SJCRH30 (cell line): Measurements from ENCODE around the gene STEAP3. TPM values are rescaled to one million over a fixed set of nuclear protein-coding genes. Genes with fewer than 3 reads are reported as not detected.
"Not testable (repeated sequence)": the region's sequence is repeated elsewhere in the genome, so short reads cannot be mapped to it uniquely, and the experiment has no call there.

ENCODE experiments used
- DNase-seq, 2 experiments: peaks; one replicate each; pipeline ENCODE4 v3.0.0-alpha.2; 2015 to 2020
- H3K27ac ChIP-seq: fragments of 250-450 bp; sonication (Bioruptor Pico); 2 replicates; pipeline ENCODE4 v1.5.1; 2020; ENCODE audit warnings: mild to moderate bottlenecking, moderate library complexity
- H3K27me3 ChIP-seq: fragments of 250-450 bp; sonication (Bioruptor Pico); 2 replicates; pipeline ENCODE4 v1.5.1; 2020; ENCODE audit warnings: mild to moderate bottlenecking, moderate library complexity
- H3K36me3 ChIP-seq: fragments of 250-450 bp; sonication (Bioruptor Pico); 2 replicates; pipeline ENCODE4 v1.5.1; 2020; ENCODE audit warnings: mild to moderate bottlenecking, moderate library complexity
- H3K4me1 ChIP-seq: fragments of 250-450 bp; sonication (Bioruptor Pico); 2 replicates; pipeline ENCODE4 v1.5.1; 2020; ENCODE audit warnings: mild to moderate bottlenecking, moderate library complexity
- H3K4me3 ChIP-seq: fragments of 250-450 bp; sonication (Bioruptor Pico); 2 replicates; pipeline ENCODE4 v1.5.1; 2020; ENCODE audit warnings: mild to moderate bottlenecking, moderate library complexity
- H3K9me3 ChIP-seq: fragments of 250-450 bp; sonication (Bioruptor Pico); replicated peaks from 2 replicates; pipeline ENCODE4 v1.5.1; 2020; ENCODE audit warnings: mild to moderate bottlenecking, moderate library complexity
- total RNA-seq: library from RNA; depleted of rRNA; stranded (reverse); fragments of >200 nt; shearing (Covaris generic); gene quantifications from 2 replicates; pipeline ENCODE4 v1.2.3, GENCODE V29; 2014

STEAP3 gene
- total RNA-seq, 1 experiment from 2014 or later = 2.6 TPM

GRCh38 chr2:119264781-119265692 is 41.4 kb downstream of the STEAP3 start:
- DNase-seq = peak; percentile 44 to 80
- no peak overlapping the region for H3K4me3 ChIP-seq
- no peaks in the 10 kb centered on the region for H3K9me3 ChIP-seq
- no peaks in the 10 kb centered on the region for H3K27me3 ChIP-seq
- H3K4me1 ChIP-seq = peaks cover 10% of the 10 kb centered on the region; the same call in 1 of the 2 replicates
- H3K36me3 ChIP-seq = no peaks in the 10 kb centered on the region
- H3K27ac ChIP-seq = no peak overlapping the region

- H3K4me1 ChIP-seq = peaks cover 9% of the 10 kb centered on the region; the same call in 1 of the 2 replicates
- no peak overlapping the region for H3K4me3 ChIP-seq
- no peaks in the 10 kb centered on the region for H3K9me3 ChIP-seq
- H3K27ac ChIP-seq = no peak overlapping the region
- DNase-seq = no peak
- H3K36me3 ChIP-seq = no peaks in the 10 kb centered on the region
- H3K27me3 ChIP-seq = no peaks in the 10 kb centered on the region
Measured at GRCh38 chr2:119265693-119266066, 42.0 kb downstream of the STEAP3 start.

GRCh38 chr2:119266091-119266589 is 42.5 kb downstream of the STEAP3 start:
- no peaks in the 10 kb centered on the region for H3K27me3 ChIP-seq
- H3K9me3 ChIP-seq = no peaks in the 10 kb centered on the region
- no peaks in the 10 kb centered on the region for H3K36me3 ChIP-seq
- H3K4me1 ChIP-seq = peaks cover 5% of the 10 kb centered on the region; the same call in 1 of the 2 replicates
- no peak for DNase-seq
- H3K4me3 ChIP-seq = no peak overlapping the region
- H3K27ac ChIP-seq = no peak overlapping the region

- H3K36me3 ChIP-seq = no peaks in the 10 kb centered on the region
- no peak for DNase-seq
- no peaks in the 10 kb centered on the region for H3K4me1 ChIP-seq
- no peaks in the 10 kb centered on the region for H3K9me3 ChIP-seq
- H3K27me3 ChIP-seq = no peaks in the 10 kb centered on the region
- no peak overlapping the region for H3K27ac ChIP-seq
- H3K4me3 ChIP-seq = no peak overlapping the region
Measured at GRCh38 chr2:119267604-119268003, 44.0 kb downstream of the STEAP3 start.

GRCh38 chr2:119276864-119277263 is 53.2 kb downstream of the STEAP3 start:
- H3K27ac ChIP-seq = no peak overlapping the region
- no peaks in the 10 kb centered on the region for H3K4me1 ChIP-seq
- H3K4me3 ChIP-seq = no peak overlapping the region
- no peaks in the 10 kb centered on the region; the same call in 1 of the 2 replicates for H3K27me3 ChIP-seq
- no peak for DNase-seq
- no peaks in the 10 kb centered on the region for H3K36me3 ChIP-seq
- no peaks in the 10 kb centered on the region for H3K9me3 ChIP-seq

GRCh38 chr2:119278385-119278784 is 54.8 kb downstream of the STEAP3 start:
- not testable (repeated sequence) for H3K4me3 ChIP-seq, H3K36me3 ChIP-seq, DNase-seq, H3K9me3 ChIP-seq, H3K27me3 ChIP-seq, H3K27ac ChIP-seq, H3K4me1 ChIP-seq

- no peaks in the 10 kb centered on the region for H3K9me3 ChIP-seq
- no peaks in the 10 kb centered on the region for H3K36me3 ChIP-seq
- no peak overlapping the region for H3K27ac ChIP-seq
- no peaks in the 10 kb centered on the region for H3K4me1 ChIP-seq
- DNase-seq = no peak
- peaks cover 5% of the 10 kb centered on the region; the same call in 1 of the 2 replicates for H3K27me3 ChIP-seq
- no peak overlapping the region for H3K4me3 ChIP-seq
Measured at GRCh38 chr2:119278946-119279345, 55.3 kb downstream of the STEAP3 start.

GRCh38 chr2:119279666-119280065 is 56.0 kb downstream of the STEAP3 start:
- Histone ChIP-seq H3K27ac (no peak overlapping the region), H3K27me3 (peaks cover 5% of the 10 kb centered on the region; the same call in 1 of the 2 replicates)
- DNase-seq = no peak

GRCh38 chr2:119280680-119281079 is 57.0 kb downstream of the STEAP3 start:
- Histone ChIP-seq H3K27me3 (peaks cover 5% of the 10 kb centered on the region; the same call in 1 of the 2 replicates), H3K4me3 (no peak overlapping the region), H3K36me3 (no peaks in the 10 kb centered on the region), H3K9me3 (no peaks in the 10 kb centered on the region), H3K27ac (no peak overlapping the region), H3K4me1 (no peaks in the 10 kb centered on the region)
- DNase-seq = no peak

More at GRCh38 chr2:119279666-119280065, 56.0 kb downstream of the STEAP3 start:
- H3K4me3 ChIP-seq = no peak overlapping the region
- no peaks in the 10 kb centered on the region for H3K4me1 ChIP-seq
- H3K36me3 ChIP-seq = no peaks in the 10 kb centered on the region
- H3K9me3 ChIP-seq = no peaks in the 10 kb centered on the region

- H3K9me3 ChIP-seq = no peaks in the 10 kb centered on the region
- DNase-seq = no peak
- no peaks in the 10 kb centered on the region for H3K4me1 ChIP-seq
- H3K36me3 ChIP-seq = no peaks in the 10 kb centered on the region
- H3K4me3 ChIP-seq = no peak overlapping the region
- peaks cover 5% of the 10 kb centered on the region; the same call in 1 of the 2 replicates for H3K27me3 ChIP-seq
- no peak overlapping the region for H3K27ac ChIP-seq
Measured at GRCh38 chr2:119282146-119282995, 58.7 kb downstream of the STEAP3 start.

GRCh38 chr2:119282996-119283511 is 59.4 kb downstream of the STEAP3 start:
- Histone ChIP-seq H3K9me3 (no peaks in the 10 kb centered on the region), H3K27me3 (peaks cover 5% of the 10 kb centered on the region; the same call in 1 of the 2 replicates), H3K4me3 (no peak overlapping the region), H3K4me1 (no peaks in the 10 kb centered on the region), H3K36me3 (no peaks in the 10 kb centered on the region), H3K27ac (no peak overlapping the region)
- DNase-seq = no peak

- H3K4me1 ChIP-seq = no peaks in the 10 kb centered on the region
- no peak overlapping the region for H3K4me3 ChIP-seq
- DNase-seq = peak; percentile 40 to 45
- H3K36me3 ChIP-seq = no peaks in the 10 kb centered on the region
- H3K27me3 ChIP-seq = peaks cover 5% of the 10 kb centered on the region; the same call in 1 of the 2 replicates
- no peak overlapping the region for H3K27ac ChIP-seq
- no peaks in the 10 kb centered on the region for H3K9me3 ChIP-seq
Measured at GRCh38 chr2:119283873-119284331, 60.3 kb downstream of the STEAP3 start.

- no peaks in the 10 kb centered on the region for H3K36me3 ChIP-seq
- DNase-seq = no peak
- no peaks in the 10 kb centered on the region for H3K9me3 ChIP-seq
- H3K4me1 ChIP-seq = no peaks in the 10 kb centered on the region
- H3K4me3 ChIP-seq = no peak overlapping the region
- peaks cover 5% of the 10 kb centered on the region; the same call in 1 of the 2 replicates for H3K27me3 ChIP-seq
- no peak overlapping the region for H3K27ac ChIP-seq
Measured at GRCh38 chr2:119286661-119287060, 63.0 kb downstream of the STEAP3 start.

- Histone ChIP-seq H3K9me3 (no peaks in the 10 kb centered on the region), H3K27ac (no peak overlapping the region), H3K36me3 (no peaks in the 10 kb centered on the region), H3K4me3 (no peak overlapping the region), H3K27me3 (peaks cover 6% of the 10 kb centered on the region; the same call in 1 of the 2 replicates), H3K4me1 (no peaks in the 10 kb centered on the region)
- DNase-seq = no peak
Measured at GRCh38 chr2:119288576-119288975, 64.9 kb downstream of the STEAP3 start.
